ENCODE results near the gene C5orf46.

- no peak for TF ChIP-seq CTCF (IDR thresholded peaks at IDR 0.05; ENCODE audit: low read length)
- TF ChIP-seq EZH2phosphoT487 (IDR thresholded peaks at IDR 0.05; ENCODE audit: low read length): no peak
- TF ChIP-seq EZH2 (optimal IDR thresholded peaks at IDR 0.05; ENCODE audit: low read depth, low read length): no peak
These were observed 47.8 kb downstream of the C5orf46 start for GRCh38 chr5:147858565-147858964.

All from MM.1S (cell line).